HG03060 (cell line): ENCODE results near the gene ZBTB16.

Source experiments
- ATAC-seq: cut with Tn5 transposase; IDR thresholded peaks from one replicate; pipeline ENCODE4 v1.9.1; 2021; ENCODE audit warnings: low read depth, moderate number of reproducible peaks; ENCODE audit not compliant: unreplicated experiment

Gene ZBTB16

GRCh38 chr11:114271316-114271715, 211.8 kb downstream of the ZBTB16 start:
- no peak for ATAC-seq

DNA sequence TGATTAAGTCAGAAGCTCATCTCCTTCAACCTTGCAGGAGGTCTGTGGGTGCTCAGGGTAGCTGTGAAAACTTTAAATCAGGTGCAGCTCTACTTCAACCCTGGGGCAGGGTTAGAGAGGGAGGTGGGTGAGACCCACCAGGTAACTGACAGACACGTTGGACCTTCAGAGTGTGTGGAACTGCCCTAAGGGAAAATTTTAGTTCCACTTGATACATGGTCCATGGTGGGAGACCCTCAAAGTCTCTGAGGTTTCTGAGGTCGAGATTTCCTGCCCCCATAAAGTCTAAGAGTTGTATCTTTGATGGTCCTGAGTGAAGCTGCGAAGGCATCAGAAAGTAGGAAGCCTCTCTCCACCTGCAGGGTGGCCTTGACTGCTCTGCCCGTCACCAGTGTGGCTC, 212.8 kb downstream of the ZBTB16 start:
- ATAC-seq, result no peak

DNA sequence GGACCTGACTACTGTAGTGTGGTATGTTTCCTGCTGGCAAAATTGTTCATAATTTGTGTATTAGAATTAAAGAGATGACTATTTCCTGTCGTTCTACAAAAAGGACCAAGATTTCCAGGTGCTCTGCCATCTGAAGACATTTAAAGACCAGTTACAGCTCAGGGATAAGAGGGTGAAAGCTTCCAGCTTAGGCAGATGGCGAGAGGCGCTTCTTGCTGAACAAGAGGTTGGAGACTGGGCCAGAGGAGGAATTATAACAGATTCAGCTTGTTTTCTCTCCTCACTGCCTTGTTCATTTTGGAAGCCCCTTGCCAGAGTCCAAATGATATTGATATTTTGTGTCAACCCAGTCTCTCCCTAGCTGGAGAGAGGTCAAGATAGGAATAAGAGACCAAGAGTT, 213.6 kb downstream of the ZBTB16 start:
- ATAC-seq, result no peak

- ATAC-seq, result no peak
Observed at GRCh38 chr11:114273890-114274635, 214.6 kb downstream of the ZBTB16 start.

DNA sequence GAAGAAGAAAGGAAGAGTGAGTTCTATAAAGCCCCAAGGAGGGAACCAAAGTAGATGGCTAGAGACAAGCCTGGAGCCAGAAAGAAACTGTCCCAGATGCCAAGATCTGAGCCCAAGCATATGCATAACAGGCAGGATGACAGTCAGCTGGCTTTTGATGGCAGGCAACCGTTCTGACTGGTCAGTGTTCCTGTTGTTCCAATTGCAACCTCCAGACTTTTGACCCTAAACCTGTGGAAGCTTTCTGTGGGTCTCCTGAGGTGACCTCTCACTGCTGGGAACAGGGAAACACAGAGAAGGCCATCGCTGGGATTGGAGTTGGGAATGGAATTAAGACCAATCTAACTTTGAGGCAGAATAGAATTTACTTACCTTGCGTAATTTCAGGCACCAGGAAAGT, 215.1 kb downstream of the ZBTB16 start:
- no peak for ATAC-seq

- no peak for ATAC-seq
Observed at GRCh38 chr11:114275280-114275679, 215.8 kb downstream of the ZBTB16 start.

DNA sequence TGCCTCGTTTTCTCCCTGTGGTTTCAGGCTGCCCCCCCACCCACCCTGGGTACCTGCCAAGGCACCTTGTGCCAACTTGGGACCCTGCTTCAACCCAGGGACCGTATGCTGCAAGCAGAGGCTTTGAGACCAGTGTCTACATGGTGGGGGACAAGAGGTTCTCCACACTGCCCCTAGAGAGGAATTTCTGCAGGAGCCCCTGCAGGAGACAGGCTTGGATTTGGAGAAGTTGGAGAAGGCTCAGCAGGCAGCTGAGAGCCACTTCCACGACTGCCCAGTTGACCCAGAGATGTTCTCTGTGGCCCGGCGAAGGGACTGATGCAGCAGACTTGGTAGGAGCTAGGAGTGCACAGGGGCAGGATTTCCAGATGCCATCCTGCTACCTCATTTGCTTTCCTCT, 216.6 kb downstream of the ZBTB16 start:
- no peak for ATAC-seq

- ATAC-seq, result no peak
Observed at GRCh38 chr11:114277637-114278341, 218.3 kb downstream of the ZBTB16 start.

GRCh38 chr11:114278342-114279065, 219.0 kb downstream of the ZBTB16 start:
- no peak for ATAC-seq

DNA sequence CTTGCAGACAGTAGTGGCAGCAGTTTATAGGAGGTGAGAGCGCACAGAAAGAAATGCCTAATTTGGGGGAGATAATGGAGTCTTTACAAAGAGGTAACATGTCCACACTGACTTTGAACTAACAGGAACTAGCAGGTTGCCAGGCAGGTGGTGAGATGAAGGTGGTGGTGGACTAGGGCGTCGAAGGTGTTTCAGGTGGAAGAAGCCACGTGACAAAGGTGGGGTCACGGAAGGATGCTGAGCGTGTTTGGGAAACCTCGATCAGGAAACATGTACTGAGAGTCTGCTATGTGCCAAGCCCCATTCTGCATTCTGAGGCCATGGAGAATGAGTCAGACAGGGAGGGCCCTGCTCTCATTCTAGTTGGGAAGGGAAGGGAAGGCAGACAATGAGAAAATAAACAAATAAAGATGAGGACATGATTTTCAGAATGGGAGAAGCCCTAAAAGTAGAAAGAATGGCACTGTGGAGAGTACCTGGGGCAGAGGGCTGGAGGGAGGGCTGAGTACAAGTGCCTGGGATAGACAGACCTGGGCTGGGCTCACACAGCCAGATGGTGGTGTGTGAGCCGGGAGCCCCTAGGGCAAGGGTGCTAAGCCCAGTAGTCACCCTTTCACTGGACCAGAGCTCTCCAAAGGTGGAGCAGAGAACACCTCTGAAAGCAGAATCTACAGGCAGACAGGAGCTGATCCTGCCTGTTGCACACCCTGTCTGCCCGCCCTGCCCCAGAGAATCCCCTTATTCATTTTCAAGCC, 220.5 kb downstream of the ZBTB16 start:
- no peak for ATAC-seq

- no peak for ATAC-seq
Observed at GRCh38 chr11:114280696-114281095, 221.2 kb downstream of the ZBTB16 start.

DNA sequence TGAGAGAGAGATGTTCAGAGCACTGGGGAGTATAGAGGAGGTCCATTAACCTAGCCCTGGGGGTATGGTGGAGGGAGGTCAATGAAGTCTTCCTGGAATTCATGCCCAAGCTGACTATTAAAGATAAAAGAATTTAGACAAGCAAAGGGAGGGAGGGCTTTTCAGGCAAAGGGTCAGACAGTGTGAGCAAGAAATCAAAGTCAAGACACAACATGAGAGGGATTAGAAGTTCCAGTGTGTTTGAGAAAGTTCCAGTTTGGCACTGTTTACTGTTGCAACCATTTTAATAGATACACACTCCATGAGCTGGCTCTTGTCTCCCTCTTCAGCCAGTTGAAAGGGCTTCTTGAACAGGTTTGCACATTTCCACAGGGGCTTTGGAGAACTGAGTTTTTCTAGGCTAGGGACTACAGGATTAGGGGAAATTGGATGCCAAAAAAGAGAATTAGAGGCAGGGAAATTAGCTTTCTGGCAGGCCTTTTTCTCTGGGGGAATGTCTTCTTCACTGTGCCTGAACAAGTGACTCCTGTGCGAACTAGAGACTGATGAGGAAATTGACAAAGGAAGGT, 222.0 kb downstream of the ZBTB16 start:
- no peak for ATAC-seq

DNA sequence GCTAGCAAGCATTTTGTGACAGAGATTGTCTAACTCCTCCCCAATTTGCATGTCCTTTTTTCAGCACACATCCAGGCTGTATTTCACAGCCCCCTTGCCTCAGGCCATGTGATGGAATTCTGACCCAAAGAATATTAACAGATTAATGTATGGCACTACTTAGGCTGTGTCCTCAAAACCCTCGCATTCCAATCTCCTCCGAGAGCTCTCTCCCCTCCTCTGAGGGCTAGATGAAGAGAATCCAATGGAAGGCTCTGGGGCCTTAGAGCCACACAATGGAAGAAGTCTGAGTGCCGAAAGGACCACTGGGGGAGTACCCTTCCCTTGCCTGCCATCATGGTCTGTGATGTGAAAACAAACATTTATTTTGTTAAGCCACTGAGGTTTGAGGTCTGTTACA, 223.0 kb downstream of the ZBTB16 start:
- no peak for ATAC-seq

DNA sequence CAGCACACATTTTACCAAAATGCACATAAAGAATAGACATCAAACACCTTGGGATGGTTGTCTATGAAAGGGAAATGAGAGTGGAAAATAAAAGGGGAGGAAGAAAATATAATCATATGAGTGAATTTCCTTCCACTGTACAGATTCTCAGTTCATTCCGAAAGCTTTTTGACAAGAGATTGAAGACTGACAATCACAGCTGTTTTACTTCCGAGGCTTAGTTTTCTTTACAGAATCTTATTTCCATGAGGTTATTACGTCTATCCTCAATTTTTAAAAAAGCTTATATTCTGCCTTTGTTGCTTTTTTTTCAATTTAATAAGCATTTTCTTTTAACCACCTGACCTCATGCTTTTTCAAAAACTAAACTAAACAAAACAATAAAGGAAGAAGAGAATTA, 223.9 kb downstream of the ZBTB16 start:
- ATAC-seq, result no peak

DNA sequence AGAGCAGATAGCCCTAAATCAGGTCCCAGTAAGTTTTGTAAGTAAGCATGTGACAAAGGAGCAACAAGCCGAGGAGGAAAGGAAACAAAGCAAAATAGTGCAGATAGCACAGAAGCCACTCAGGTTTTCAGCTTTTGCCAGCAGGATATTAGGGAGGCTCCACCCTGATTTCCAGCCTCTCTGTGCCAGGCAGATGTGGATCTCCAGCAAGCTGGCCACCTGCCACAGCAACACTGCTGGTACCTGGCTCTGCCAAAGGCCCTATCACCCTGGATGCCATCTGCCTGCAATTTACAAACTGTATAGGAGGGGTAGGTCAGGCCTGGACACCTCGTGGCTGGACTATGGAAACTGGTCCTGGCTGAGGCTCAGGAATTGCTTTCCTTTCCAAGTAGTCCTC, 224.5 kb downstream of the ZBTB16 start:
- ATAC-seq, result no peak

GRCh38 chr11:114284914-114285313, 225.4 kb downstream of the ZBTB16 start:
- ATAC-seq, result no peak

DNA sequence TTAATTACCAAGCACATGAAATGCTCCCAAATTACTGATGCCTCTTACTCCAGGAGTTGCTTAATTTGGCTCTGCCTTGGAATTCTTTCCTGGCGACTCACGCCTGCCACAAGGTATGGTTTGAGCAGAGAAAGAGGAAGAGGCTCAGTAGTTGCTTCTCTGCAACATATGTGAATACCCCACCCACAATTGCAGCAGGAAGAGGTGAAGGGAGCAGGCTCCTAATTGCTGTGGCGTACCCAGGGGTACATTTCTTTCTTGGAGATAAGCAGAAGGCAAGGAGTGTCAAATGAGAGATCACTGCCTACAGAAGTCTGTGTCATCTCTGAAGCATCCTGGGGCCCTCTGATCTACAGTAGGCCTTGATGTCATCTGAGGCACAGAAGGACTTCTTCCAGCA, 226.1 kb downstream of the ZBTB16 start:
- ATAC-seq, result no peak

DNA sequence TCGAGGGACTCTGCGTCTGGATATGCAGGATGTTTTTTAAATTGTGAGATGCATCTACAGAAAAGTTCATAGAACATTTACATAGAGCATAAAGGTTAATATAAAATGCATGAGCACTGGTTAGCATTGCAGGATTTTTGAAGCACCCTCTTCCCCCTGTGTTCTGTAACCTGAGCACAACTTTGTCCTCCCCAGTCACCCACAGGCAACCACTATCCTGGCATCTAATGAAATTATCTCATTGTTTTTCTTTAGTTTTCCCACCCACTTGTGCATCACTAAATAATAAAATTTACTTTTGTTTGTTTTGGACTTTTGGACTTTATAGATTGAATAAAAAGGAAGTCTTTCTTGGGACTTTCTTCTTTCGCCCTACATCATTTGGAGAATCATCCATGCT, 226.7 kb downstream of the ZBTB16 start:
- no peak for ATAC-seq

DNA sequence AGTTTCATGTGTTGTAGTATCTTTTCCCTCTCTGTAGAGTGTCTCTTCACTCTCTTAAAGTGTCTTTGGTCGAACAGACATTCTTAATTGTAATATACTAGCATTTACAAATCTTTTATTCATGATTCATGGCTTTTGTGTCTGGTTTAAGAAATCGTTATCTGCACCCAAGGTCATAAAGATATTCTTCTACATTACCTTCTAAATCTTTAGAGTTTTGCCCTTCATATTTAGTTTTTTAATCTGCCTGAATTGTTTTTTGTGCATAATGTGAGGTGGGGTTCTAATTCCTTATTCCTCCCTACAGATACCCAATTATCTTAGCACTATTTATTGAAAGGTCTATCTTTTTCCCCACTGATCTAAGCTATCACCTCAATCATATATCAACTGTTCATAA, 227.6 kb downstream of the ZBTB16 start:
- ATAC-seq, result no peak

DNA sequence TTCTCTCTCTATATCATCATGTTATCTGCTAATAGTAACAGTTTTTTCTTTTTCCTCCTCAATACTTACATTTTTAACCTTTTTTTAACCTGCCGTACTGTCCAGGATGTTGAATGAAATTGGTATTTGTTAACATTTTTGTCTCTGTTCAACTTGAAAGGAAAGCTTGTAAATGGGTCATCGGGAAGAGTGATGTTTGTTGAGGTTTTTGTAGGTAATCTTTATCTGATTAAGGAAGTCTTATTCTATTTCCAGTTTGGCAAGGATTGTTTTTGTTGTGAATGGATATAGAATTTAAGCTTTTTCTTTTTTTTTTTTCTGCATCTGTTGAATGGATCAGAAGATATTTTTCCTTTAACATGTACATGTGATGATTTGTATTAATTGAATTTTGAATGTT, 228.6 kb downstream of the ZBTB16 start:
- ATAC-seq, result no peak

DNA sequence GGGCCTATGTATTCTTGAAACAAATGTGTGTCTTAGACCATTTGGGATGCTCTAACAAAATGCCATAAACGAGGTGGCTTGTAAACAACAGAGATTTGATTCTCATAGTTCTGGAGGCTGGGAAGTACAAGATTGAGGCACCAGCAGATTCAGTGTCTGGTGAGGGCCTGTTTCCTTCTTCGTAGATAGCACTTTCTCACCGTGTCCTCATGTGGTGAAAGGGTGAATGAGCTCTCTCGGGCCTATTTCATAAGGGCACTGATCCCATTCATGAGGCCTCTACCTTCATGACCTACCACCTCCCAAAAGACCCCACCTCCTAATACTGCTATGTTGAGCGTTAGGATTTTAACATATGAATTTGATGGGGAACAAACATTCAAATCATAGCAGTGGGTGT, 230.3 kb downstream of the ZBTB16 start:
- ATAC-seq, result no peak
